Fibroblast of the aortic adventitia (primary cell): ENCODE data around the gene LTO1. TPM values are rescaled to one million over a fixed set of nuclear protein-coding genes. Genes with fewer than 3 reads are reported as not detected.
"Not testable (repeated sequence)": the region's sequence is repeated elsewhere in the genome, so short reads cannot be mapped to it uniquely, and the experiment has no call there.

Experiments used
- DNase-seq: peaks from one replicate; pipeline ENCODE4 v3.0.0-alpha.2; 2010; ENCODE audit warnings: low read depth
- H3K4me3 ChIP-seq: 2 replicates; pipeline ENCODE4 v1.5.1; 2011; ENCODE audit warnings: low read depth, mild to moderate bottlenecking, control low read depth, low read length, moderate library complexity
- CTCF ChIP-seq: IDR thresholded peaks from 2 replicates; pipeline ENCODE4 v1.5.1; 2011; ENCODE audit warnings: mild to moderate bottlenecking, low read length, control low read depth, inconsistent platforms; ENCODE audit not compliant: insufficient read depth
- total RNA-seq: library from RNA; depleted of rRNA; stranded (reverse); fragments of >200 nt; gene quantifications from 2 replicates; pipeline ENCODE4 v1.2.3, GENCODE V29; 2012; ENCODE audit warnings: low replicate concordance

Gene LTO1
- total RNA-seq, 1 donor: 16.4 TPM

- TF ChIP-seq CTCF: no peak
- H3K4me3 ChIP-seq: no peak overlapping the region
- DNase-seq: no peak
Measured at GRCh38 chr11:69632900-69633299, 42.3 kb downstream of the LTO1 start.

DNA sequence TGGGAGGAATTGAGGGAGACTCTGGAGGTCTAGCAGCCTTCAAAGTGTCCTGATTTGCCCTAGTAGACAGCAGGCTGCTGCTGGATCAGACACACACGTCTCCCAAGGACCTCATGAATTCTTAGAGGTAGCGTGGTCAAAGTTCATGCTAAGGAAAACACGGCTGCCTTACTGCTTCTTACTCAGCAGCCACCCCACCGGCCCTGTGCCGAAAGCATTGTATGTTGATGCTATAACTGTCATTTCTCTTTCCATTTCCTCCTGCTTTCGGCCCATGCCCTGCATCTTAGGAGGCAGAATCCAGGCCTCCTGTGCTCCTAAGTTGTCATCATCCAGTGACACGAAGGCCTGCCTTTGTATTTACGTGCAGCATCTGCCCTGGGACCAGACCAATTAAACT lies 44.7 kb downstream of the LTO1 start:
- no peak for TF ChIP-seq CTCF
- DNase-seq: no peak
- H3K4me3 ChIP-seq: no peak overlapping the region

- DNase-seq: no peak
- TF ChIP-seq CTCF: no peak
- no peak overlapping the region for H3K4me3 ChIP-seq
Measured at GRCh38 chr11:69630017-69630416, 45.1 kb downstream of the LTO1 start.

- TF ChIP-seq CTCF: no peak
- DNase-seq: no peak
- no peak overlapping the region for H3K4me3 ChIP-seq
Measured at GRCh38 chr11:69627551-69627950, 47.6 kb downstream of the LTO1 start.

- no peak for TF ChIP-seq CTCF
- no peak for DNase-seq
- H3K4me3 ChIP-seq: no peak overlapping the region
Measured at GRCh38 chr11:69625476-69625875, 49.7 kb downstream of the LTO1 start.

- TF ChIP-seq CTCF: no peak
- H3K4me3 ChIP-seq: no peak overlapping the region
- no peak for DNase-seq
Measured at GRCh38 chr11:69624293-69624692, 50.9 kb downstream of the LTO1 start.

DNA sequence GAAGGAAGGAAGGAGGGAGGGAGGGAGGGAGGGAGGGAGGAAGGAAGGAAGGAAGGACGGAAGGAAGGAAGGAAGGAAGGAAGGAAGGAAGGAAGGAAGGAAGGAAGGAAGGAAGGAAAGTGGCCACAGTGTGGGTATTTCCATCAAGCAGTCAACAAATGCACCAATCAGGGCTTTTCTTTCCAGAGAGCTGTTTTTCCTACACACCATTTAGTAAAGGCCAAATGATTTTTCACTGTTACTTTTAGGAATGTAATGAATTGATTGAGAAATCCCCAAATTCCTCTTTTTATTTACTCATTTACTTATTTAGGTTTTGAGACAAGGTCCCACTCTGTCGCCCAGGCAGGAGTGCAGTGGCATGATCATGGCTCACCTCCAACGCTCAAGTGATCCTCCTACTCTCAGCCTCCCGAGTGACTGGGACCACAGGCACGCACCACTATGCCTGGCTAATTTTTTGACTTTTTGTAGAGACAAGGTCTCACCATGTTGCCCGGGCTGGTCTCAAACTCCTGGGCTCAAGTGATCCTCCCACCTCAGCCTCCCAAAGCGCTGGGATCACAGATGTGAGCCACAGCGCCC lies 53.0 kb downstream of the LTO1 start:
- not testable (repeated sequence) for DNase-seq, H3K4me3 ChIP-seq
